ENCODE data around the gene PPP2R2B.
"Not testable (repeated sequence)": the region's sequence is repeated elsewhere in the genome, so short reads cannot be mapped to it uniquely, and the experiment has no call there.

PPP2R2B gene

GRCh38 chr5:146642410-146642809, 236.1 kb downstream of the PPP2R2B start:
- no peak for DNase-seq

GRCh38 chr5:146641941-146642340, 236.6 kb downstream of the PPP2R2B start:
- DNase-seq, result no peak

- DNase-seq, result no peak
Measured at GRCh38 chr5:146640285-146640896, 238.2 kb downstream of the PPP2R2B start.

- DNase-seq, result no peak
Measured at GRCh38 chr5:146635443-146635842, 243.1 kb downstream of the PPP2R2B start.

DNA sequence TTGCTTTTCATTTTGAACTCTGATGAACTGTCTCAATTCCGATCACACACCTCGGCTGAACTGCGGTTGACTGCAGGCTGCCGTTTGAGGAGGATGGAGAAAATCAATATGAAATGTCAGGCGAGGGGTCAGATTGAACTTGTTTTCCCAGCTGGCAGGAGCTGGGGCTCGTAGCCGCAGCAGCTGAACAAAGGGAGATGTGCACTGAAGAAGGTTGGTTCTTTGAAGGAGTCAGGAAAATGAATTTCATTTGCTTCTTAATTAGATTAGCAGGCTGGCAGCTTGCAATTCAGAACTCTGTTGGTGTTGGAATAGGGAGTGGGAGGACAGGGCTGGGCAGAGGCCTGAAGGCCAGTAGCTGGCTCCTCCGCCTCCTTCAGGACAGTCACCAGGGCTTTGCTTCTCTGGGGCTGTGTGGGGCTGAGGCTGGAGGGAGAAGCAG, 245.2 kb downstream of the PPP2R2B start:
- DNase-seq, result no peak

GRCh38 chr5:146632620-146633322, 245.8 kb downstream of the PPP2R2B start:
- no peak for DNase-seq

DNA sequence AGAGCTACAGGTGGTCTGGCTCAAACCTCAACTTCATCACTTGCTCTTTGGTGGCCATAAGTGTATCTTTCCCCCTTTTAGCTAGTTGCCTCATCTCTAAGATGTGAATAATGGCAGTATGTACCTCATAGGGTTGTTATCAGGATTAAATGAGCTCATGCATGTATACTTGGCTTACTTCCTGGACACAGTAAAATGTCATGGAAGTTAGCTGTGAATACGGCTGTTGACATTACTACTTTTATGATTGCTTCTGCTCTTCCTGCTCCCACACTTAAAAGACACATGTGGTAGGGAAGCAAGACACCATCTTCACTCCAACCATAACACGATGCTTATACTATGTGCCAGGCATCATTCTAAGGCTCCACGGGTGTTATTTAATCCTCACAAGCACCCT, 248.1 kb downstream of the PPP2R2B start:
- no peak for DNase-seq

DNA sequence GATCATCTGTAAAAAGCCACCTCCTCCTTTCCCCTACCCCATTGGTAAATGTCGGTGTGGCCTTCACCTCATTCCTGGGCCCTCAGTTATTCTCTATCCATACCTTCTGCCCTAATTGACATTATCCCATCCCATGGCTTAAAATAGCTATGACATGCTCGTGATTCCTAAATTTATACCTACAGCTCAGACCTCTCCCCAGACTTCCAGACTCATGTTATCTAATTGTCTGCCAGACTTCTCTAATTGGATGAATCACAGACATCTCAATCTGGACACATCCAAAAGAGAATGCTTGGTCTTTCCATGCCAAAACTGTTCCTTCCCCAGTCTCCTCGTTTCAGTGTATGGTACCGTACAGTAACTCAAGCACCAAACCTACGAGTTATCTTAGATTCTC, 249.6 kb downstream of the PPP2R2B start:
- DNase-seq, result no peak

DNA sequence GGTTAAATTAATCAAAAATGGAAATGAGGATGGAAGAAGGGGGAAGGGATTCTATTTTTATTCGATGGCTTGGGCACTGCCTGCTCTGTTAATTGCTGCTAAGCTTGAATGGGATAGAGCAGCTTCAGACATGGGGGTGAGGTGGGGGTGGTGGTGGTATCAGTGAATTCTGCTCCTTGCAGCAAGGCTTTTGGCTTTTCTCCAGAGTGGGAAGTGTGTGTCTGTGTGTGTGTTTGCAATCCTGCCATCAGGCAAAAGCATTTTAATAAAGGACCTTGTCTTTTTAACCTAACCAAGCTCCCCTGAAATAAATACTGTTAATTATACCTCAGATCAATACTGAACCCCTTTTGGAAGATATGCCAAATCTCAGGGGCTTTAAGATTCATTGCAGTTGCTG, 251.6 kb downstream of the PPP2R2B start:
- DNase-seq, result no peak

DNA sequence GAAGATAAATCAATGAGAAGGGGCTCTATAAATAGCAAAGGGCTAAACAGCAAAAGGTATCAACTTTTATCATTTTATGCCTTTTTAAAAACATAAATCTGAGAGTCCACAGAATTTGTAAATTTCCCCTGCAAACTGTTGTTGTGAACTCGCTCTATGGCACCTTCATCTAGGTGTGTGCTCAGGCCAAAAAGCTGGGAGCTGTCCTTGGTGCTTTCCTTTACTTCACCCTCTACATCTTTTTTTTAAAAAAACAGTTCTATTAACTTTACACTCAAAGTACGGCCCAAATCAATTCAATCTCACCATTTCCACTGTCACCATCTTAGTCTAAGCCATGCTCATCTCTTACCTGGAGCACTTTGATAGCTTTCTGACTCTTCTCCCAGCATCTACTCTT, 254.4 kb downstream of the PPP2R2B start:
- no peak for DNase-seq

DNA sequence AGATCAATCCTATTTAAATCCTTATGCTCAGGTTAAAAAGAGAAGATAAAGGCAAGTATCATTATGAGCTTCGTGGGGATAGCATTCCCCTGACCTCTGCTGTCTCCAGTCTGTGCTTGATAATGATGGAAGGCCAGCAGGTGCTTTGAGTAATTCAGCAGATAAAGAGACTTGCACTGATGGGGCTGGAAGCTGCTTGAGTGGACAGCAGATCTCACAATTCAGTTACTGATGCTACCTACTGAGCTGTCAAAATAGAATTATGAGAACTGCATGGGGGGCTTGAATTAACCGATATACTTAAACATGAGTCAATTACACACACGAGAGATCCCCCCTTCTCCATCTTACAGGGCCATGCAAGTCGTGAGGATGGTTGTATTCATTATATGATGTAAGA, 254.9 kb downstream of the PPP2R2B start:
- no peak for DNase-seq

DNA sequence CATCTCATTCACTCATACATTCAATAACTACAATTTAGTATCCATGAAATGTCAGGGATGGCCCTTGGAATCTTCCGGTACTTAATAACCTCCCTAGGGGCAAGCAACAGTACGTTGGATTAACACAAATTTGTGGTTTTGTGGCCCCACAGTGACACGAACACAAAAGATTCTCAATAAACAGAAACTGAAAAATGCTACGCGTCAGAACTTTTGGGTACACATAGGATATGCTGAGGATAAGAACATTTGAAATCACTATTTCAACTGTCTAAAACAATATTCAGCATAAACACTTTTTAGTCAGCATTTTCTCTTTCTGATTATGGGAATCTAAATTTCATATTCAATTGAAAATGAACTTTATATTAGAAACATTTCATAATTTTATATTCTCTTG, 255.5 kb downstream of the PPP2R2B start:
- DNase-seq, result no peak

- DNase-seq, result no peak
Measured at GRCh38 chr5:146622391-146622790, 256.2 kb downstream of the PPP2R2B start.

DNA sequence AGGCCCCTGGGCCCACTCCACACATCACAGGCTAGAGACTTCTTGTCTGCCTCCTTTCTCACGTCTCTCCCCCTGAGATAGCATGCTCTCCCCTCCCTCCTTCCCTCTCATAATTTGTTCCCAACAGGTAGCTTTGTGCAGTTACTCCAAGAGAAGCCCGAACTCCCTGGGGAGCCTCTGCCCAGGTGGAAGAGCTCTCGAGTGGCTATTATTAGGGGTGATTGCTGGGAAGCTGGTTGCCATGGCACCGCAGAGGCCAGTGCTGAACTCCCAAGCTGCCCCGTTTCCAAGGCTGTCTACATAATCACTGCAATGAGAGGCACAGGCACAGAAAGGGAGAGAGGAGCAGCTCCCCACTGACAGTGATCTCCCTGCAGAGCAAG, 257.9 kb downstream of the PPP2R2B start:
- DNase-seq, result no peak

DNA sequence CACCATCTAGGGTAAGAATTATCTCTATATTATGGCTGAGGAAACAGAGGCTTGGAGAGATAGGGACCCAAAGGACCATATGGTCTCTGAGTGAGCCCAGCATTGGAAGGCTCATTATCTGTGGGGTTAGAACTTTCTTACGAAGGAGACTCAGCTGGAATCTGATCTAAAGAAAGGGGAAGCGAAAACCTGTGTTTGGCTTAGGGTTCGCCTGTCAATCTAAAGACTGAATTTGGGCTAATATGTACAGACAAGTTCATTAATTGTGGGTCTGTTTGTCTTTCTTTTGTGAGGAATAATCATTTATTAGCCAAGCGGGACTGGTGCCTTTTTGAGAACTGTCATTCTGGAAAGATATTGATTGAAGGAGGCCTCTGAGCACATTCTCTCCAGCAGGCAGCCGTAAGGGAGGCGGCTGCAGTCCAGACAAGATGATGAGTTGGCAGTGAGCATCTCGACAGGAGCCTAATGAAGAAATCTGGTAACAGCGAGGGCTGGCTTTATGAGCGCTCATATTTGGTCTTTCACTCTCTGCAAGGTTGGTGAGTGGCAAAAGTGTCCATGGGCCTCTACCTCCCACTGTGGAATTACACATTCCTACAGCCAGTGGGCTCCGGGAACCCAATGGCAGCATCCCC, 258.4 kb downstream of the PPP2R2B start:
- DNase-seq, result no peak

DNA sequence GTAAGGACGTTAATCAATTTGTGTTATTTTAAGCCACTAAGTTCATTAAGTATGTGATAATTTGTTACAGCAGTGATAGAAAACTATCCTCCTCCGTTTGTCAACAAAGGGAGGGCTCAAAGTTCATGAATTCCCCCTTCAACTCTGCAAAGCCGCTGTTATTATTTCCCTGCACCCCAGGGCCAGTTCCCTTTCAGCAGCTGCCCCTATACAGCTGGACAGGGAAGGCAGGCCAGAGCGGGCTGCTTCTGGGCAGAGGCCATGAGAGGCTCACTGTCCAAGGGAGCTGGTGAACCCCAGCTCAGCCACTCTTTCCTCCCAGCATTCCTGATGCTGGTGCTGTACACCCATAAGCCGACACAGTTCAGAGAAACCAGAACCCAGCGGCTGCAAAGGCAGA, 260.1 kb downstream of the PPP2R2B start:
- DNase-seq, result no peak

- not testable (repeated sequence) for DNase-seq
Measured at GRCh38 chr5:146609731-146610130, 268.8 kb downstream of the PPP2R2B start.

- no peak for DNase-seq
Measured at GRCh38 chr5:146607659-146608332, 270.8 kb downstream of the PPP2R2B start.

DNA sequence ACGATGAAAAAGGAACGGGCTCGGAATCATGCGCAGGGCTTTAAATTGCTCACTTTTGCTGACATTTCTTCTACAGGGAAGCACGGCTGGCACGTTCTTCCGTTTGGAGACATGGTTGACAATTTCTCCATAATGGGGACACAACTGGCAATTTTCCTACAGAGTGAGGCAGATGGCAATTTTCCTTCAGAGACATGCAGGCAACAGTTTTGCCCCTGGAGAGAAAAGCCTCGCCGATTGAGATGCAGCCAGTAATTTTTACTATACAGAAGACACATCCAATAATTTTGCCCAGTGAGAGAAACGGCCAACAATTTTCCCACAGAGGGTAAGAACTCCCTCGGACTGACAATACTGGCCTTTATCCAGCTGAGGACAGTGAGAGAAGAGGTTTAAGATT, 271.7 kb downstream of the PPP2R2B start:
- DNase-seq, result no peak

GRCh38 chr5:146600376-146600775, 278.2 kb downstream of the PPP2R2B start:
- no peak for DNase-seq

- no peak for DNase-seq
Measured at GRCh38 chr5:146599261-146599660, 279.3 kb downstream of the PPP2R2B start.

DNA sequence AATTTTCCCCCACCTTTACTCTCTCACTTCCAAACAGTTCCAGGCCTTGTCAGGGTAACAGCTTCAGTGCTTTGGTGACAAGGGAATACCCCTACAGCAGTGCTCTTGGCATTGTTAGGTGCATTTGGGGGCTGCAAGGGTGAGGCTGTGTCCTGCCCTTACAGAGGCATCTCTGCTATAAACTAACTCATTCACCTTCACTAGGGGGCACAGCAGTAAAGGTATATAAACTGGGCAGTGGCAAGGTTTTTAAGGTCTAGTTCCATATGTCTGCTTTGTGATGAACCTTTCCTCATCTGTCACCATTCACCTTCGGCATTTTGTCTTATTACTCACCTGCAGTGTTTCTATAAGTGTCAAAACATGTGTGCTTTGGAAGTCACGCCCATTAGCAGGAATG, 283.5 kb downstream of the PPP2R2B start:
- no peak for DNase-seq

- DNase-seq, result no peak
Measured at GRCh38 chr5:146592352-146592751, 286.2 kb downstream of the PPP2R2B start.

DNA sequence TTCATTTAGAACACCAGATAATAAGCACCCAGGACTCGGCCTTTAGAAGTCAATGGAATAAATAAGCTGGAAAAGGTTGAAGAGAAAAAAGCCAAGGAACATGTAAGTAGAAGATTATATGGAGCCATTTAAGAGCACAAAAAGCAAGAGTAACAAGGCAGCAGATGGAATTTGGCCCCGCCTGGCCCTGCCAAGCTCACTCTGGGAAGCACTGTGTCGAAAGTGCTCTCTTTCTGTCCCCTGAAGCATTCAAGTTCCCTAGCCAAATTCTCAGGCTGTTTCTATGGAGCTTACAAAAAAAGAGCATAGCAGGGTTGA, 289.6 kb downstream of the PPP2R2B start:
- no peak for DNase-seq

Measured in T-helper 1 cell (primary cell).